Measurements from ENCODE around the gene RAB19.
"Not testable (repeated sequence)": the region's sequence is repeated elsewhere in the genome, so short reads cannot be mapped to it uniquely, and the experiment has no call there.

The RAB19 gene

GRCh38 chr7:140402178-140402835 lies 1.6 kb upstream of the RAB19 start:
- DNase-seq, result no peak

- no peak for DNase-seq
These were observed 757 bp downstream of the RAB19 start for GRCh38 chr7:140404565-140405065.

GRCh38 chr7:140415361-140415760 lies 11.5 kb downstream of the RAB19 start:
- no peak for DNase-seq

GRCh38 chr7:140415816-140416215 lies 12.0 kb downstream of the RAB19 start:
- not testable (repeated sequence) for DNase-seq

GRCh38 chr7:140416560-140416959 lies 12.7 kb downstream of the RAB19 start:
- DNase-seq, result peak; percentile 48

GRCh38 chr7:140417456-140418155 lies 13.7 kb downstream of the RAB19 start:
- DNase-seq, result peak; percentile 50

DNA sequence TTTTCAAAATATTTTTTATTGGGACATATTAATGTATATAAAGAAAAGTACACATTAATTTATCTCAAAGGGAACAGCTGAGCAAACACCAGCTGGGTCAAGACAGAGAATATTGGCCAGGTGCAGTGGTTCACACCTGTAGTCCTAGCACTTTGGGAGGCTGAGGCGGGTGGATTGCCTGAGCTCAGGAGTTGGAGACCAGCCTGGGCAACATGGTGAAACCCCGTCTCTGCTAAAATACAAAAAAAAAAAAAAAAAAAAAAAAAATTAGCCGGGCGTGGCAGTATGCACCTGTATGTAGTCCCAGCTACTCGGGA lies 14.3 kb downstream of the RAB19 start:
- peak; percentile 60 for DNase-seq

- DNase-seq, result no peak
These were observed 14.8 kb downstream of the RAB19 start for GRCh38 chr7:140418653-140419052.

DNA sequence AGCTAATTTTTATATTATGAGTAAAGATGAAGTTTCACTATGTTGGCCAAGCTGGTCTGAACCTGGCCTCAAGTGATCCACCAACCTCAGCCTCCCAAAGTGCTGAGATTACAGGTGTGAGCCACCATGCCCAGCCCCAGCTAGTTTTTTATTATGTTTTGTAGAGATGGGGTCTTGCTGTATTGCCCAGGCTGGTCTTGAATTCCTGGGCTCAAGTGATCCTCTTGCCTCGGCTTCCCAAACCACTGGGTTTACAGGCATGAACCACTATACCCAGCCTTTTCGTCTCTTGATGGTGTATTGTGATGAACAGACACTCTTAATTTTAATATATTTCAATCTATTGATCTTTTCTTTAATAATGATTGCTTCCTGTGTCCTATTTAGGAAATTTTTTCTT lies 17.7 kb downstream of the RAB19 start:
- DNase-seq, result no peak

DNA sequence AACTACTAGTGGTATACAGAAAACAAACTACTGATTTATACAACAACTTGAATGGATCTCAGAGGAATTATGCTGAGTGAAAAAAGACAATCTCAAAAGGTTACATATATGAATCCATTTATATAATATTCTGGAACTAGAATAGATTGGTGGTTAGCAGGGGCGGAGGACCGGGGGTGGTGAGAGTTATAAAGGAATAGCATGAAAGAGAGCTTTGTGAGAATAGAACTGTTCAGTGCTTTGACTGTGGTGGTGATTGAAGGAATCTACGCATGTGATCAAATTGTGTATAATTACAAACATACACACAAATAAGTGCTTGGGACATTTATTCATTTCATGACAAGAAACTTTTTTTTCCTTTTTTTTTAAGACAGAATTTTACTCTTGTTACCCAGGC lies 19.6 kb downstream of the RAB19 start:
- no peak for DNase-seq

GRCh38 chr7:140425718-140426117 lies 21.9 kb downstream of the RAB19 start:
- DNase-seq, result no peak

- DNase-seq, result no peak
These were observed 22.3 kb downstream of the RAB19 start for GRCh38 chr7:140426130-140426529.

- no peak for DNase-seq
These were observed 29.5 kb downstream of the RAB19 start for GRCh38 chr7:140433396-140433795.

DNA sequence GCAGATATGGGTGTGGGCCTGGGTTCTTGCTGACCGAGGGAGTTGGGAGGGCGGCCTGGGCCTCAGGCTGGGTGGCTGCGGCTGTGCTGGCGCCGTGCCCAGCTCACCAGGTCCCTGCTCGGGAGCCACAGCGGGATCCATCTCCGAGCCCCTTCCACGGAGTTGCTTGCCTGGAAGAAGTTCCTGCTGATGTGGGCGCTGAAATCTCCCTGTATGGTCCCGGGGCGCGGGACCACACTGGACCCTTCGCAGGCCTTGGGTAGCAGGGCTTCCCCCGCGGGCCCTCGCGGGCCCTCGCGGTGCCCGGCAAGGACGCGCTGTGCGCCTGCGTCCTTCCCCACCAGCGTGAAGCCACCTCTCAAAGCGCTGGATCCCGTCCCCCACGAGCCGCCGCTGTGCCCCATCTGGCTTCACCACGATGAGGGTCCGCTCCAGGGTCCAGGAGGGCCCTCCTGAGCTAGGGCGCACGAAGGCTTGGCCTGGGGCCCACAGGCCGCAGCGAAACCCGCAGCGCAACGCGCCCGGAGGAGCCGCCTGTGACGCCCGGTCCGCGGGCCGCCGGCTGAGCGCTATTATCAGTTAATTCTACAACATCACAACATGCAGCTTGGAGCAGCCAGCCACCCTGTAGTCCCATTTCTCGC lies 31.5 kb downstream of the RAB19 start:
- DNase-seq, result no peak

GRCh38 chr7:140439359-140439758 lies 35.5 kb downstream of the RAB19 start:
- DNase-seq, result no peak

GRCh38 chr7:140440593-140440992 lies 36.7 kb downstream of the RAB19 start:
- no peak for DNase-seq

DNA sequence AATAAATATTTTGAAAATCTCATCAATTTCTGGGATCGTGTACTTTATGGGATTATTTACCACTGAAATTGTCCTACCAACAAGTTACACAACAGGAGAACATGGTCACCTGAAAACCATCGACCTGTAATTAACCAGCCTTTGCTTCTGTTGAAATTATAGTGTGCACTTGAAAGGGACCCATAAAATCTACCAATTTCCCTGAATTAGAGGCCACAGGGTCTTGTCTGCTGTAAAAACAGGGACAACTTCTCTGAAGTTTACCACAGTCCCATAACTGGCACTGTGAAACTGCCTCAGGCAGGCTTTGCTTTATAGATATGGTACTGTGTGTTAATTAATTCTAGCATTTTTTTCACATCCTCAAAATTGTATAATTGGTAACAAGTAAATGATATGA lies 37.7 kb downstream of the RAB19 start:
- no peak for DNase-seq

DNA sequence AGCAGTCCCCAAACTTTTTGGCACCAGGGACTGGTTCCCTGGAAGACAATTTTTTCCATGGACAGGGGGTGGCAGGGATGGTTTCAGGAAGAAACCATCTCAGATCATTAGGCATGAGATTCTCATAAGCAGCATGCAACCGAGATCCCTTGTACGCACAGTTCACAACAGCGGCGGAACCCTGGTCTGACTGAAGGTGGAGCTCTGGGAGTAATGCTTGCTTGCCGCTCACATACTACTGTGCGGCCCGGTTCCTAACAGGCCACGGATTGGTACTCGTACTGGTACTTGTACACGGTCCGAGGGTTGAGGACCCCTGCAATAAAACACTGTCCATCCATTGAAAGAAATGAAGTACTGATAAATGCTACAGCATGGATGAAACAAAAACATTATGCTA lies 42.6 kb downstream of the RAB19 start:
- peak; percentile 17 for DNase-seq

DNA sequence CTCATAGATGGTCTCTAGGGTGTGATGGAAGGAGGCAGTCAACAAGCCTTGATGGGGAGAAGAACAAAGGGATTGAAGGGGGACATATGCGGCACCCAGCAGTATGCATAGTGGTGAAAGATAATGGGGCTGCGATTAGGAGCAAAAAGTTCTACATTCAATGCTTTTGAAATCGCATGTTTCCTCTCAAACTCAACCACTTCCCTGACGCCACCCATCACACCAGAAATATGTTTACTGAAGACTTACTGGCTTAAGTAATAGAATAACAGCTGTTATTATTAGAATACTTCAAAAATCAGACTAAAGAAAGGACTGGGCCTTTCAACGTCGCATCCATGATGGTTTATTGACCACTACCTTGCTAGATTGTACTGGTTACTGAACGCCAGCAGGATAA lies 44.0 kb downstream of the RAB19 start:
- DNase-seq, result no peak

- DNase-seq, result no peak
These were observed 45.1 kb downstream of the RAB19 start for GRCh38 chr7:140448781-140449480.

DNA sequence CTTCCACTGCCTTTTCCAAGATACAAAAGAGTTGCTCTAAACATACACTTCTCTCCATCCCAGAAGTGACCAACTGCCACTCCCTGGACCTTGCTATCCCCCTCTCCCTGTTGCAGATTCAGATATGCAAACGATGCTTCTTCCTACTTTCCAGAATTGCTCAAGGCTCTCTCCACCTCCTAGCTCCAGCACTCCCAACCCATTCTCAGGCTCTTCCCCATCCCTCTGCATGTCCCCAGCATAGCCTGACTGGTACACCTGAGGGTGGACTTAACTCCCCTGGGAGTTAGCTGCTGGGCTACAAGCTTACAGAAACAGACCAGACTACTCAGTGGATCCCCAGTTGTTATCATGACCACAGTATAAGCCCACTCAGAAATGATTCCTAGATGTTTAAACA lies 47.9 kb downstream of the RAB19 start:
- DNase-seq, result no peak

DNA sequence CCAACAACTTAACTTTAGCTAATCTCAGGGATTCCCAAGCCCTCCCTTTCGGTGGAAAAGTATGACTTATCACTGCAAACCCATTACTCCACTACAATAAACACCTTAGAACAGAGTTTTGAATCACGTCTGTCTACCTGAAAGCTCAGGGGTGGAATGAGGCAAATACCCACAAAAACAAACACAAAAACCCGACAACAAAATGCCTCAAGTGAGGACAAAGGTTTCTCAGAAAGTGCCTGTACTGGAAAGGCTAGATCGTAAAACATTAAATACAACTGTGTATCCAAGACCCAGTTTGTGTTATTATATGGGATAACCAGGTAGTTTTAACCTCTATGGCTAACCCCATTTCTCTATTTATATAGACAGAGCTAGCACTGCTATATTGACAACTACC lies 49.4 kb downstream of the RAB19 start:
- DNase-seq, result no peak

GRCh38 chr7:140453785-140454656 lies 50.2 kb downstream of the RAB19 start:
- DNase-seq, result not testable (repeated sequence)
